ENCODE data around the gene HYAL2.

The HYAL2 gene

DNA sequence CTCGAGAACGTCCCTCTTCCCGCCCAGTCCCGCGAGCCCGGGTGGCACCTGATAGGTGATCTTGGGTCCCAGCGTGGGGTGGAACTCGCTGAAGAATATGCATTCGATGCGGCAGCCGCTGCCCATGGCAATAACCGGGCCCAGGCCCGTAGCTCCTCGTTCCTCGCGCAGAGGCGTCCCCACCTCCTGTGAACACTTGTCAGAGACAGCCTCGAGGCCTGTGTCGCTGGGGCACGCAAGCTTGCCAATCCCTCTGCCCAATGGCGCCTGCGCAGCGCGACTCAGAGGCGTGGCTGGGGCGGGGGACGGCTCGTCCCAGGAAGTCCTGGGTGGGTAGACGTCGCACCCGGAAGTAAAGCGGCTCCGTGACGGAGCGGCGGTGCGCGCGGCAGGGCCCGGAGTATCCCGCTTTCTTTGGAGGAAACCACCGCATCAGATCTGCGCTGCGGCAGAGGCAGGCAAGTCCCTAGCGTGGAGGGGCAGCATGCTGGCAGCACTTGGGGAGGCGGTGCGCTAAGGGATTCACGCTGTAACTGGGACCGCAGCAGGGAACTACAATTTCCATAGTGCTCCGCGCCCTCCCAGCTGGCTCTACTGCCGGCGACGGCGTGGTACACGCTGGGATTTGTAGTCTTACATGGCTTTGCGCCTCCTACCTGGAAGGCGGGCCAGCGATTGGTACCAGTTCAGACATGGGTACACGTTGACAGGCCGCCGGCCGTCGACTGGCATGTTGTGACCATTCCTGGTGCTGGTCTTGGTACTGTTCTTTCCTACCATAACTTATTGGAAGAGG lies 28.2 kb upstream of the HYAL2 start, which contains the start of the genes CYB561D2 and NPRL2:
Gene CYB561D2 (plus strand): TSS at position 336 of the 796 bp plus-strand sequence. CDS start 572 bp downstream, outside the sequence.
Gene NPRL2 (minus strand): TSS at position 249 of the 796 bp plus-strand sequence. CDS start 123 bp downstream, at position 126.
- peak; percentile 98 for DNase-seq (ENCODE audit: low spot score)

DNA sequence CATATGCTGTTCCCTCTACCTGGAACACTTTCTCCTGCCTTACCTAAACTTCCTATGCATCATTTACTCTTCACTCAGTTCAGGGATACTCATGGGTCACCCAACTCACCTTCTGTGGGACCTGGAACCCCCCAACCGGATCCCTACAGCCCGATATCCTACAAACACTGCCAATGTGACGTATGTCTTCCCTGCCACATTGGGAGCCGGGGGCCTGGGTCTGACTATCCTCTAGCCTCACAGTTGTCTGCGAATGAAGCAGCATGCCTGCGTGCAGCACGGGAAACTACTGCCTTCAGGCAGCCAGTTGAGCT lies 27.6 kb upstream of the HYAL2 start:
- no peak for DNase-seq (ENCODE audit: low spot score)

DNA sequence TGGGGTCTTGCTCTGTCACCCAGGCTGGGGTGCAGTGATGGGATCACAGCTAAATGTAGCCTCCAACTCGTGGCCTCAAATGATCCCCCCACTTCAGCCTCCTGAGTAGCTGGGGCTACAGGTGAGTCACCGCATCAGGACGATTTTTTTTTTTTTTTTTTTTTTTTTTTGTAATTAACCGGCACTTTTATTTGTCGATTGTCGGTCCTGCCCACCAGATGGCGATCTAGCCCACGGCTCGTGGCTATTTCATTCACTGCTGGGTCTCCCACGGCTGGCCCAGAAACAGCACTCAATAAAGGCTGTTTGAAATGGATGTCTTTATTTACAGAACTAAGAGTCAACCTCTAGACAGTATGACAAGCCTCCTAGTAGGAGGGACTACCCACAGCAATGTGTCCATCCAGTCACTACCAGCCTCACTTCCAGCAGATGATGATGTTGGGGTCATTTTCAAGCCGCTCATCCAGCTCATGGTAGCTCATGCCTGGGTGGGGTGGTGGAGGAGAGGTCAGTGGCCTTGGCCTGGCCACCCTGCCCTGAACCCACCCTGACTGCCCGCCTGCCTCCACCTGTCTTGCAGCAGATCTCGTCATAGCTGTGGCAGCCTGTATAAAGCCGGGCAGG lies 24.8 kb upstream of the HYAL2 start:
- peak; percentile 70 for DNase-seq (ENCODE audit: low spot score)

DNA sequence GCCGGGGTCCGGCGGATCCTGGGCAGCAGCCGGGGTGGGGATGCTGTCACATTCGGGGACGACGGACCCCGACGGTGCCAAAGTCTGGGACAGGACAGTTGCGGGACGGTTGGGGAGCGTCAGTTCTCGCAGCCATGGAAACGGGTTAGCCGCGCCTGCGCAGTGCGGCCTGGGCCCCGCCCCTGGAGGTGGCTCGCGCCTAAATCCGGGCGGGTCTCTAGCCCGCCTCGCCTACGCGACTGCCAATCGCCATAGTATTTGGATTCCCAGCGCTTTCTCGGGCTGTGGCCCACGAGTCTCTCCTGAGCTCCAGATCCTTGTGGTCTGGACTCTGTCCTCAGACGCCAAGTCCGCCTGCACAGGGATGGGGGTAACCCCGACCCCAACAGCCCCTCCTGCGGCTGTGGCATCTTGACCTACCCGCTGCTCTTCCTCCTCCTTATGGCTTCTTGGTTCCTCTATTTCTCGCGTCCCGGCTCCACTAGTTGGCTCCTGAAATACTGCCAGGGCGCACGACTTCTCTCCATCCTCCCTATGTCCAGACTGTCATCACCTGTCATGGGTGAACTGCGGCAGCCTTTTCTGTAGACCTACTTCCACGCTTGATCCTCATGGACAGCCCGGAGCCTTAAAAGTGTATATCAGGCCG lies 23.2 kb upstream of the HYAL2 start, which contains the start of gene ZMYND10:
Gene ZMYND10 (minus strand): TSS at position 147 of the 649 bp plus-strand sequence. CDS start 153 bp downstream, outside the sequence.
- DNase-seq (ENCODE audit: low spot score): peak; percentile 83

DNA sequence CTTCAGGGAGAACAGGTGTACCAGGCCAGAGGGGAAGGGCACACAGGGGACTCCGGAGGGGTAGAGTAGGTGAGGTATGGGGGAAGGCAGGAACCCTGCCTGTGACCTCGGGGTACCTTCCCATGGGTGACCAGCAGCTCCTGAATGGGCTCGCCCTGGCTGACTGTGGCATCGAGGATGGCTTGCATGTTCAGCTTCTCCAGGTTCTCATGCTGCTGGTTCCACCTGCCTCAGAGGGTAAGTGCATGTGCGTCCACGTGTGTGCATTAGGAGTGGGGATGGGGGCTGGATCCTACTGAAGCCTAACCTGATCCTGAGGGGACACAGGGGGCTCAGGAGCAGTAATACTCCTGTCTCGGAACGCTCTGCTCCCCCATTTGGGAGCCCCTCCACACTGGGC lies 22.5 kb upstream of the HYAL2 start:
- DNase-seq (ENCODE audit: low spot score): no peak

DNA sequence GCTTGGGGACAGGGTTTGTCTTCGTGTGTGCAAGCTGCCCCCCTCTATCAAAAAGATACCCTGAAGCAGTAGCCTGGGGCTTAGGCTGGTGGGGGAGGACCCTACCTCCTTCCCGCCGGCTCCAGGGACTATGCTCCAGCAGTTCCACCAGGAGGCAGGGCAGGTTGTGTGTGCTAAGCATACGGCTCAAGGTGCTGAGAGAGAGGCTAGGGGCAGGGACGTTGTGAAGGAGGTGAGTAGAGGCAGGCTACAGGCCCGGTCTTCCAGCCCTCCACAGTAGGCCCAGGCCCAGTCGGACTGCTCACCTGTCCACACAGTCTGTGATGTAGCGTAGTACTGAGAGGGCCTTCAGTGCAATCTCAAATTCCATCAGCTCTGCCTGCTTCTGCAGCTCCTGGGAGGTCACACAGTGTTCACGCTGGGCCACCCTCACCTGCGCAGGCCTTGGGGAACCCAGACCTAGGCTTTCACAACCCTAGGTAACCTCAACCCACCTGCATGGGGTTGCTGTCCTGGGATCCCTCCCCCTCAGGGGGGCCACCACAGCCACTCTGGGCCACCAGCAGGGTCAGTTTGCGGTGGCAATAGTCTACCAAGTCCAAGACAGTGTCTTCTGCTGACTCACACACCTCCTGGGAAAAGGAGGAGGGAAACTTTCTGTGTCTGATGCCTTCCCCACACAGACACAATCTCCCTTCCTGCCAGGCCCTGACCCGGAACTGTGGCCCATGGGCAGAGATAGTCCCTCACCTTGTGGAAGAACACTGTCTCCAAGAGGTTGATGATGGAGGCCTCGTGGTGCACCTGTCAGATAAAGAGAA lies 20.5 kb upstream of the HYAL2 start:
- DNase-seq (ENCODE audit: low spot score): no peak

DNA sequence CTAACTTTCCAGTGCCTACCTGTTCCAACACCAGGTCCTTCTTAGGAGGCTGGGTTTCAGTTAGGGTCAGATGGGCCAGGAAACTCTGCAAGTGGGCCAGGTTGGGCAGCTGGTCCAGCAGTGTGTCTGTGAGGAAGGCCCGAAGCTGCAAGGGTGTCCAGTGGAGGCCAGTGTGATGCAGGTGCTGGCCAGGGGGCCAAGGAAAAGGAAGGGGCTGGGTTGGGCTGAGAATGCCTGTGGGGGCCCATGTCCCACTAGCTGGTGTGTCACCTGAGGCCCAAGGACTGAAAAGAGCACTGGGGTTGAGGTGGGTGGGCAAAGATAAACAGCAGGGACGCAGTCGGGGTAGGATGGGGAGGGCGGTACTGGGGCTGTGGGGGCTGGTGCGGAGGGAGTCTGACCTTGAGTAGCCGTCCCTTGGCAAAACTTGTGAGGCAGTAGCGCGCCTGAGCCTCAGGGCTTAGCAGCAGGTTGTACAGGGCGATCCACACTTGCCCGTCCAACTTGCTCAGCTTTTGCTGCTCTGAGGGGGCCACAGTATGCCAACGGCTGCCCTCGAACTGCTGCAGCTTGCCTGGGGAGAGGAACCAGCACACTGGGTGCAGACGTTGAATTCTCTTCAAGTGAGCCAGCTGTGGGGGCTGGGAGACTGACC lies 19.6 kb upstream of the HYAL2 start:
- DNase-seq (ENCODE audit: low spot score): no peak

DNA sequence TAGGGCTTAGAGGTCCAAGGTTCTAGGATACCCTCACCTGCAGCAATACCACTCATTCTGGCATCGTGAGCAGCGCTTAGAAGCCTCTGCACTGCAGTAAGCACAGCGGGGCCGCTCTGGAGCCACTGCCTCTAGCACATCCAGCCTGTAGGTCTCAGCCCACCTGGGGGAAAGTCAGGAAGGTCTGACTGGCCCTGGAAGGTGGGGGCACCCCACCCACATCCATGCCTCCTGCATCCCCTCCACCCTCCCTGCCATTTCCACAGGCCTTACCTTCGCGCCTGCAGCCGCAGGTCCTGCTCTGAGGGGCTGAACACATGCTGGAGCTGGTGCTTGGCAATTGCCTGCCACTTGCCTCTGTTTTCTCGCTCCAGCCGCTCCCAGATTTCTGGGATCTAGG lies 19.0 kb upstream of the HYAL2 start:
- DNase-seq (ENCODE audit: low spot score): no peak

DNA sequence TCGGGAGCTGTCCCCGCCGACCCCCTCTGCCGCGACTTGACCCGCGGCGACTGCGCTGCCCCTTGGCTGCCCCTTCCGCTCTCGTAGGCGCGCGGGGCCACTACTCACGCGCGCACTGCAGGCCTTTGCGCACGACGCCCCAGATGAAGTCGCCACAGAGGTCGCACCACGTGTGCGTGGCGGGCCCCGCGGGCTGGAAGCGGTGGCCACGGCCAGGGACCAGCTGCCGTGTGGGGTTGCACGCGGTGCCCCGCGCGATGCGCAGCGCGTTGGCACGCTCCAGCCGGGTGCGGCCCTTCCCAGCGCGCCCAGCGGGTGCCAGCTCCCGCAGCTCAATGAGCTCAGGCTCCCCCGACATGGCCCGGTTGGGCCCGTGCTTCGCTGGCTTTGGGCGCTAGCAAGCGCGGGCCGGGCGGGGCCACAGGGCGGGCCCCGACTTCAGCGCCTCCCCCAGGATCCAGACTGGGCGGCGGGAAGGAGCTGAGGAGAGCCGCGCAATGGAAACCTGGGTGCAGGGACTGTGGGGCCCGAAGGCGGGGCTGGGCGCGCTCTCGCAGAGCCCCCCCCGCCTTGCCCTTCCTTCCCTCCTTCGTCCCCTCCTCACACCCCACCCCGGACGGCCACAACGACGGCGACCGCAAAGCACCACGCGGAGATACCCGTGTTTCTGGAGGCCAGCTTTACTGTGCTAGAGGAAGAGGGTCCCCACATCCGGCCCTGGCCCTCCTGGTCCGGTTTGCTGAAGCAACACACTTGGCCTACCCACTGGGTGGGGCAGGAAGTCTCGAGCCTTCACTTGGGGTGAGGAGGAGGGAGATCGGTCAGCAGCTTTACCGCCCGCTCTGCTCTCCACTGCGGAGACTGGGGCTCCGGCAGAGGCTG lies 18.1 kb upstream of the HYAL2 start, which contains the start of gene RASSF1:
Gene RASSF1 (minus strand): TSS at position 389 of the 882 bp plus-strand sequence. CDS start 31 bp downstream, at position 358.
- peak; percentile 85 for DNase-seq (ENCODE audit: low spot score)

DNA sequence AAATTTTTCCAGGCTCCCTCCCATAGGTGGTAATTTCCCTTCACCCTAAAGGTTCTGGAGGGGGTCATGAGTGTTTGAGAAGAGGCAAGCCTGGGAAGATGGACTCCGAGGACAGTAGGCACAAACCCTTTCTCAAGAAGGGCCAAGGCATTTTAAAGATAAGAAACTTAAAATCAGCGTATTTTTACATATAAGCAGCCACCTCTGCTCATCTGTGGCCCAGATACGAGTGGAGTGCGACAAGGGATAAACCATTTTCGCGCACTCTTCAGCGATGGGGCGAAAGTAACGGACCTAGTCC lies 17.6 kb upstream of the HYAL2 start:
- no peak for DNase-seq (ENCODE audit: low spot score)

DNA sequence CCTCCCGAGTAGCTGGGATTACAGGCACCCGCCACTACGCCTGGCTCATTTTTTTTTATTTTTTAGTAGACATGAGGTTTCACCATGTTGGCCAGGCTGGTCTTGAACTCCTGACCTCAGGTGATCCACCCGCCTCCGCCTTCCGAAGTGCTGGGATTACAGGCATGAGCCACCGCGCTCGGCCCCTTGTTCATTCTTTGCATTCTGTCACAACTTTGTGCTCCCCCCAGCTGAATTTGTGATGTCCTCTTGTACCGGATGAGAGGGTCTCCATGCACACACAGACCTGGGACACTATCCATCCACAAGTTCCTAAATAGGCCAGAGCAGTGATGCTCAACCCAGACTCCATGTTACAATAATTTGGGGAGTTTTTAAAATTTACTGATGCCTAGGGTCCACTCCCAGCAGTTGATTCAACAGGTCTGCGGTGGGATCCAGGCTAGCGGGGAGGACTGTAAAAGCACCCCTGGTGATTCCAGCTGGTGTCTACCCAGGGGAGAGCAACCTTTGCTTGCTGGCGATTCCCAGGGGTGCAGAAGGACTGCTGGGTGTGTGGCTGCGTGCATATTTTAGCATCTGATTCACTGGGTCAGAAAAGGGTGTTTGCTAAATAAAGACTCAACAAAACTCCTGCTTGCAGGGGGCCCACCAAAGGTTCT lies 17.1 kb upstream of the HYAL2 start:
- DNase-seq (ENCODE audit: low spot score): no peak

DNA sequence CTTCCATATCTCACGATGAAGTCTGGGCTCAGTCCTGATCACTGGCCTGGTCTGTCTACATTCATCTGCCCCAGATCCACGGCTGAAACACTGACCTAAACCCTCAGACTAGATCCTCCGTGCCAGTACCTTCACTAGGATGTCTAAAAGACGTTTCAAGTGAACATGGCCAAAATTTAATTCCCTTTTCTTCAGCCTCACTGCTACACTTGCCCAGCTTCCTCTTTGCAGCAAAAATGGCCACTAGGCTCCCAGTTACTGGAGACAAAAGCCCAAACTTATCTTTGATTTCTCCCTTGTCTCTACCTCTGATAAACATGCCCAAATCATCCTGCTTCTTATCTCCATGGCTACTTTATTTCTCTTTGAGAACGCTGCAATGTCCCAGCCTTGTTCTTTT lies 16.4 kb upstream of the HYAL2 start:
- no peak for DNase-seq (ENCODE audit: low spot score)

DNA sequence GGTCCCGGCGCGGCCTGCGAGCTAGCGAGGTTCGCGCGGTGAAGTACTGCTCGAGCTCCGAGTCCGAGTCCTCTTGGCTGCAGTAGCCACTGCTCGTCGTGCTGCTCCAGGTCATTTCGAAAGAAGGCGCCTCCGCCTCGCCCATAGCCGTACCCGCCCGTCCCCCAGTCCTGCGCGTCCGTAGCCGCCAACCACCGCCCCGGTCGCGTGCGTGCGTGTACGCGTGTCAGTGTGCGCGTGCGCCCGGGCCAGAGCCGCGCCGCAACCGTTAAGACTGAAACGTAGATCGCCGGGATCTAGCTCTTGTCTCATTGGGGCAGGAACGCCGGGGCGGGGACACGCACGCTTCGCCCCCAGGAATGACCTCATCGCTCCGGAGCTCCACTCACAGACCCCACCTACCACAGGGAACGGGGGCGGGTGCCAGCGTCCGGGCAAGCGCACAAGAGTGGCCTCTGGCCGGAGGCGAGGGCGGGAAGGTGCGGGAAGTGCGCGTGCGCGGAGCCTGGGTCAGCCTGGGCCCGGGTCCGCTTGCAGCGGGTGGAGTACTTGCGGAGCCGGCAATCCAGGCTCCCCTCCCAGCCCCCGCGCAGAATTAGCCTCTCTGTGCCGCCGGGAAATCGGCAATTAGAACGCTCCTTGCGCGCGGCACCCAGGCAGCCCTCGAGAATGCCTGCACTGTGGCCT lies 14.8 kb upstream of the HYAL2 start:
- peak; percentile 99 for DNase-seq (ENCODE audit: low spot score)

DNA sequence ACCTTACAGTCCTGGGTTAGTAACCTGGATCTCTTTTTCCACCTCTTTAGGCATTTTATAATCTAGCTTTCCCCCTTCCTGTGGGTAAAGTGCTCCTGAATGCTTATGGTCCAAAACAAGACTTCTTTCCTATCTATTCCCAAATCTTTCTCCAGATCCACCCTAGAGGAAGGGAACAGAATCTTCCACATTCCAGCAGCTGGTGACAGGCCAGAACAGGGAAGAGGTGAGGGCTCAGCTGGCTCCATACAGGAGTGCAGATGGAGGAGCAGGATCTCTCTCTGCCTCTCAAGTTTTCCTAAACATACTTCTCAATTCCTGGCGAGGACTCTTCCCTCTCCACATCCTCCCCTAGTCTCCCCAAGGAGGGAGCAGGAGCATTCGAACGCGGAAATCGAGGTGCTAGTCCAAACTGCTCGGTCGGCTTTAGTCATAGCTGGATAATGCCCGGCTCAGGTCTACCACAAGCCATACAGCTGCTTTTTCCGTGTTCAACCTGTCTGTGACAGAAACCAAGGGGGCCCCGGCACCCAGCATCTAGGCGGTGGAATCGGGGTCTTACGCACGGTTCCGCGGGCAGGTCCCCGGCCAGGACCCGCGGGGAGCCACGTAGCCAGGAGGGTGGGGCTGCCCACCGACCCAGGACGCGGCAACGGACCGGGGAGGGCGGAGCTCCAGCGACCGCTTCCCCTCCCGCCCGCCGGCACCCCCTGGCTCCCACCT lies 14.1 kb upstream of the HYAL2 start:
- peak; percentile 70 for DNase-seq (ENCODE audit: low spot score)

DNA sequence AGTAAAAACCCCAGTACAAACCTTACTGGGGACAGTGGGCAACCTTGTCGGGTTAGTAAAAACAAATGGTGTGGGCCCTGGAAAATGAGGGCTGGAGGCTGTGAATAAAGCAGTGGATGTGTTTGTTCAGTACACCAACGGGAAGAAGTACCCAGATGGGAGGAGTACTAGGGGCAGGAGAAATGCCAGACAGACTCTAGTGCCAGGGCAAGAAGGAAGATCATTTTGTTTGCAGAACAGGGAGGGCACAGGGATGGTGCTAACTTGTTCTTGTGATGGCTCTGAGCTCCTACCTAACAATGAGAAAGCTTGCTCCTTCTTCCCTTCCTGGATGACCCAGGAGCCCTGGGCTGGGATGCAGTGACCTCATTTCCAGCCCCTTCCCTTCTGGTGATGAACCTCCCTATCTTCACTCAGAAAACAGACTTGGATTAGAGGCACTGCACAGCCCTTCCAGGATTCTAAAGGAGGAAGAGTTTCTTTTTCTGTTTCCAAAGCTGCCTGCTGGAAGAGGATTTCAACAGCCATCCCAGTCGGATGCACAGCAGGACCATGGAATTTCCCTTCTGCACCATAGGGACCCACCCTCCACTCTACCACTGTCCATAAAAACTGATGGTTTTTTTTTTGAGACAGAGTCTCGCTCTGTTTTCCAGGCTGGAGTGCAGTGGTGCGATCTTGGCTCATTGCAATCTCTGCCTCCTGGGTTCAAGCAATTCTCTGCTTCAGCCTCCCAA lies 12.0 kb upstream of the HYAL2 start:
- no peak for DNase-seq (ENCODE audit: low spot score)

DNA sequence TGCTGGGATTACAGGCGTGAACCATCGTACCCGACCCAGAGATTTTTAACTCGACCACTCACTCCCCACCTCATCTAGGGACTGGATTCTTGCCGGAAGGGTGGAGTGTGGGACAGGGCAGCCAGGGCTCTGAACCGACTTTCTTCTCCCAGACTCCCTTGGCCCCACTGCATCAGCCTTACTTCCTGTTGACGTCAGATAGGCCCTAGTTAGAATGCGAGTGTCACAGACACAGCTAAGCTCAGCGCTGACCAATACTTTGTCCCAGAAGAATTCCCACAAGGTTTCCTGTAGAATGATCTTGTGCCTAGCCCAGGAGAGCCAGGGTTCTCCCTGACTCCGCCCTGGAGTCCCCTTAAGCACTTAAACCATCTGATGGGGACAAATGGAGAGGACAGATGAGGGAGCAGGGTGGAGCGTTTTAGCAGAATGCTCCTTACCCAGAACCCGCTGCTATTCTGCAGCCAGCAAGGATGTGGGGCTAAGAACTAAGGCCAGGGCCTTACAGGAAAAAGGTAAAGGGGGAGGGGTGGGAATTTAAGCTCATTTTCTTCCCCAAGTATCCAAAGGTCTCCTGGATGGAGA lies 11.3 kb upstream of the HYAL2 start:
- peak; percentile 31 for DNase-seq (ENCODE audit: low spot score)

DNA sequence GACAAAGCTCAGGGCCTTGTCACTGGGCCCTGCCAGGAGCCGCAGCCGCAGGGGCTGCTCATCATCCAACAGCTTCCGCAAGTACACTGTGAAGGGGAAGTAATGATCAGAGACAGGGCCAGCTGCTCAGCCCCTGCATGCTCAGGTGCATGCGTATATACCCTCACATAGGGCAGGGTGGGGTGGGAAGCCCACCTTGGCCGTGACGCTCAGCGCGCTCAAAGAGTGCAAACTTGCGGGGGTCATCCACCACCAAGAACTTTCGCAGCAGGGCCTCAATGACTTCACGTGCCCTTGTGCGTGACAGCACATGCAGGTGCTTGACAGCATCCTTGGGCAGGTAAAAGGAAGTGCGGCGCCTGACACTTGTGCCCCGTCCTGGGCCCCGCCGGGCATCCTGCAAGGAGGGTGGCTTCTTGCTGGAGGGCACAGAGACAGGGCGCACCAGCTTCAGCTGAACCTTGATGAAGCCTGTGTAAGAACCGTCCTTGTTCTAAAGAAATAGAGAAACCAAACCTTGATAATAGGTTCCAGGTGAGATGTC lies 8.9 kb upstream of the HYAL2 start:
- no peak for DNase-seq (ENCODE audit: low spot score)
